HG02763 (cell line): ENCODE results near the gene SUPT5H.
A peak's percentile ranks its signal among the peaks of the same experiment; 100 is the strongest.
"Not testable (repeated sequence)": the region's sequence is repeated elsewhere in the genome, so short reads cannot be mapped to it uniquely, and the experiment has no call there.

ENCODE experiments used
- ATAC-seq: cut with Tn5 transposase; IDR thresholded peaks from one replicate; pipeline ENCODE4 v1.9.1; 2021; ENCODE audit warnings: mild to moderate bottlenecking, moderate library complexity; ENCODE audit not compliant: unreplicated experiment

SUPT5H gene

GRCh38 chr19:39424934-39425333, 20.4 kb upstream of the SUPT5H start:
- no peak for ATAC-seq

DNA sequence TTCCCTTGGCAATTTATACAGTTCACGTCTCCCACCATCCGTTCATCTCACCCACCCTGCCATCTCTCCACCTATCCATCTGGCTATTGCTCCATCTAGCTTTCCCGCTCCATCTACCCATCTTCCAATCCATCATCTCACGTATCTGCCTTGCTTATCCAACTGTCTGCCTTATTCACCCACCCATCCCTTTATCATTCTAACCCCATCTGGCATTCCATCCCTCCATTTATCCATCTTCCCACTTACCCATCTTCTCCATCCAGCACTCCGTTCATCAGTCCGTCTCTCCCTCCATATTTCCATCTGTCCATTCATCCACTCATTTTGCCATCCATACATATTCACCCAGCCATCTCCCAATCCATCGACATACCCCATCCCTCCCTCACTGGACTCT, 19.6 kb upstream of the SUPT5H start:
- ATAC-seq = no peak

GRCh38 chr19:39426170-39426569, 19.2 kb upstream of the SUPT5H start:
- ATAC-seq = no peak

GRCh38 chr19:39427707-39428106, 17.7 kb upstream of the SUPT5H start:
- ATAC-seq = no peak

DNA sequence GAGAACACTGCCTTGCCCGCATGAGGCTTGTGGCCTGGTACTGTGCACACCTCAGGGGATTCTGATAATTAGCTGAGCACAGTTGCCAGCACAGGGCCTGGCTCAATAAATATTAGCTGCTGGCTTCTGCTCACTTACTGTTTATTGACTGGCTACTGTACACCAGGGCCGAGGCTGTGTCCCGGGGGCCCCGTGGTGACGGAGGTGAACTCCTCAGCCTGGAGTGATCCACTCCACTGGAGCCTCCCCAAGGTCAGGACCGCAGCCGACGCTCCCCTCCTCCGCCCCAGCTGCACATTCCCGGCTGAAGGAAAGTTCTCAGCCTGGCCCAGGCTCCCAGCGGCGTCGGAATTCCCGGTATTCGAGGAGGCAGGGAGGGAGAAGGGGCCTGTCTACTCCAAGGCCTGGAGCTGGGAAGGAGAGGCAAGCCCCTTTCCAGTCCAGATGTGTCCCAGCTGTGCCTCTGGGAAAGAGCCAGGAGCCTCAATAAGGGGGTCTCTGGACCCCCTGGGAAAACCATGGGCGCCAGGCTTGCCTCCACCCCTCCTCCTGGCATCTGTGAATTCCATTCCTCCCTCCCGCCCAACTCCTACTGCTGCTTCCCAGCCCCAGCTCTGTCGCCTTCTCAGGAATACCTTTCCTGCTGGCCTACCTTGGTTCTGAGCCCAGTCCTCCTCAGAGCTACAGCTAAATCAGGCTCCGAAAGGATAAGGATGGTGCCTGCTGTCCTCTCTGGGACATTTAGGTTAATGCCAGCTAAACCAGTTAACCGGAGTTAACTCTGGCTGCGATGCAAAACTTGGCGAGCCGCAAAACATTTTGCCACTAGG, 16.9 kb upstream of the SUPT5H start:
- no peak for ATAC-seq

GRCh38 chr19:39430675-39431593, 14.4 kb upstream of the SUPT5H start:
- no peak for ATAC-seq

- no peak for ATAC-seq
These were observed 12.7 kb upstream of the SUPT5H start for GRCh38 chr19:39432677-39433025.

- no peak for ATAC-seq
These were observed 11.8 kb upstream of the SUPT5H start for GRCh38 chr19:39433480-39434079.

GRCh38 chr19:39434123-39435076, 11.0 kb upstream of the SUPT5H start:
- no peak for ATAC-seq

DNA sequence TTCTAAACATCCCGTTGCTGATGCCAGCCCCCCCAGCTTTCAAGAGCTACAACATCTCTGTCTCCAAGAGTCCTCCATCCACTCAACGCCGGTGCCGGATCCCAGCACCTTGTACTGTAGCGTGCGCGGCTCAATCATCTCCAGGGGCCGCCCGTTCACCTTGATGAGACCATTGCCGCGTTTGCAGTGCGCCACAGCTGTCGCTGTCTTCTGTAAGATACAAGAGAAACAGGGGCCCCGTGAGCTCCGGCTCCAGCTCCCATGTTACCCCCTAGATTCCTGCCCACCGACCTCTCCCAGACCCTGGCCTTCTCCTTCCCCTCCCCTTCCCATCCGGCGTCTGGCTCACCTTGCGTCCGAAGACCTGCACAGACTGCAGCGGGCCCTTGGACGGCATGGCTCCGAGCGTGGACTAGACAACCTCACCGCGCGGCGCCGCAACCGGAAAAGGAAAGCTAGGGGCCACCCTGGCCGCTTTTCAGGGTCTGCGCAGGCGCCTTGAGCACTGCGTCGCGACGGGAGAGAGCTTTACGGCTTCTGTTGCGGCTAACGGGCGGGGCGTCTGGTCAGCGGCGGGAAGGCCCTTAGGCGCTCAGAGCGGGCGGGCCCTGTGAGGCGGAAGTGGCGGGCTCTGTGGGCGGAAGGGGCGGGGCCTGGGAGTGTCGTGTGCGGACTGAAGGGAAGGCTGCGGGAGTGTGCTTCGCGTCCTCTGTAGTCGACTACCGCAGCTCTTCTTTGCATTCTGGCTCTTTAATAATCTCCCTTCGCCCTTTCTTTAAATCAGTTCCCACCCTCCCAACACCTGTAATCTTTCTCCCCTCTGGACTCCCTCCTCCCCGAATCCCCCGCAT, 9.7 kb upstream of the SUPT5H start, which contains the start of gene RPS16:
Gene RPS16 (minus strand): TSS at position 451 of the 851 bp plus-strand sequence. CDS start 54 bp downstream, at position 397.
- ATAC-seq = peak; percentile 80

GRCh38 chr19:39436350-39436716, 9.0 kb upstream of the SUPT5H start:
- ATAC-seq = no peak

DNA sequence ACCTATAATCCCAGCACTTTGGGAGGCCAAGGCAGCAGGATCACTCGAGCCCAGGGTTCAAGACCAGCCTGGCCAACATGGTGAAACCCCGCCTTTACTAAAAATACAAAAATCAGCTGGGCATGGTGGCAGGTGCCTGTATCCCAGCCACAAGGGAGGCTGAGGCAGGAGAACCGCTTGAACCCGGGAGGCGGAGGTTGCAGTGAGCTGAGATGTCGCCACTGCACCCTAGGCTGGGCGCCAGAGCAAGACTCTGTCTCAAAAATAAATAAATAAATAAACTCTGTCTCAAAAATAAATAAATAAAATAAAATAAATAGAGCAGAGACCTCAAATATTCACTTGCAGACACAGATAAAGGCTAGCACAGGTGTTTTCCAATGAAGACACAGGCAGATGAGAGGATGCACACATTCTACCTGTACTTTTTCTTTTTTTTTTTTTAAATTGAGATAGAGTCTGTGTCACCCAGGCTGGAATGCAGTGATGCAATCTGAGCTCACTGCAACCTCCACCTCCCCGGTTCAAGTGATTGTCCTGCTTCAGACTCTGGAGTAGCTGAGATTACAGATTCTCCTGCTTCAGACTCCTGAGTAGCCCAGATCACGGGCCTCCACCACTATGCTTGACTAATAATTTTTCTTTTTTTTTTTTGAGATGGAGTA, 7.0 kb upstream of the SUPT5H start:
- ATAC-seq = no peak

- ATAC-seq = no peak
These were observed 685 bp upstream of the SUPT5H start for GRCh38 chr19:39444598-39445195.

DNA sequence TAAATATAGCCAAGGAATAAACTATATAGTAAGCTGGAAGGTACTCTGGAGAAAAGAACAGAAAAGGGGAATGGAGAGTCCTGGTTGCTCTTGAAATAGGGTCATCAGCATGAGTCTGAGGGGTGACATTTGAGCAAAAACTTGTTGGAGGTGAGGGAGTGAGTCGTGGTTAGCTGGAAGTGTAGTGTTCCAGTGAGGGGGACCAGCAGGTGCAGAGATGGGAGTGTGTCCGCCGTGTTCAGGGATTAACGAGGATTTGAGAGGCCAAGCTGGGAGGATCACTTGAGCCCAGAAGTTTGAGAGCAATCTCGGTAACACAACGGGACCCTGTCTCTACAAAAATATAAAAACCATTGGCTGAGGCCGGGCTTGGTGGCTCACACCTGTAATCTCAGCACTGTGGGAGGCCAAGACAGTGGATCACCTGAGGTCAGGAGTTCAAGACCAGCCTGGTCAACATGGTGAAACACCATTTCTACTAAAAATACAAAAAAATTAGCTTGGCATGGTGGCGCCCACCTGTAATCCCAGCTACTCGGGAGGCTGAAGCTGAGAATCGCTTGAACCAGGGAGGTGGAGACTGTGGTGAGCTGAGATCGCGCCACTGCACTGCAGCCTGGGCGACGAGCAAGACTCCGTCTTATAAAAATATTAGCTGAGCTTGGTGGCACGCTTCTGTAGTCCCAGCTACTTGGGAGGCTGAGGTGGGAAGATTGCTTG, 1.1 kb downstream of the SUPT5H start:
- no peak for ATAC-seq

GRCh38 chr19:39448271-39448670, 2.9 kb downstream of the SUPT5H start:
- no peak for ATAC-seq

- no peak for ATAC-seq
These were observed 3.9 kb downstream of the SUPT5H start for GRCh38 chr19:39449116-39449797.

- not testable (repeated sequence) for ATAC-seq
These were observed 5.9 kb downstream of the SUPT5H start for GRCh38 chr19:39451257-39451656.
